Astrocyte of the hippocampus (primary cell): ENCODE data around the gene AIF1.
"Not testable (repeated sequence)": the region's sequence is repeated elsewhere in the genome, so short reads cannot be mapped to it uniquely, and the experiment has no call there.

Experiments used
- DNase-seq: peaks from one replicate; pipeline ENCODE4 v3.0.0; 2011; ENCODE audit warnings: low read depth, low spot score

Gene AIF1

DNA sequence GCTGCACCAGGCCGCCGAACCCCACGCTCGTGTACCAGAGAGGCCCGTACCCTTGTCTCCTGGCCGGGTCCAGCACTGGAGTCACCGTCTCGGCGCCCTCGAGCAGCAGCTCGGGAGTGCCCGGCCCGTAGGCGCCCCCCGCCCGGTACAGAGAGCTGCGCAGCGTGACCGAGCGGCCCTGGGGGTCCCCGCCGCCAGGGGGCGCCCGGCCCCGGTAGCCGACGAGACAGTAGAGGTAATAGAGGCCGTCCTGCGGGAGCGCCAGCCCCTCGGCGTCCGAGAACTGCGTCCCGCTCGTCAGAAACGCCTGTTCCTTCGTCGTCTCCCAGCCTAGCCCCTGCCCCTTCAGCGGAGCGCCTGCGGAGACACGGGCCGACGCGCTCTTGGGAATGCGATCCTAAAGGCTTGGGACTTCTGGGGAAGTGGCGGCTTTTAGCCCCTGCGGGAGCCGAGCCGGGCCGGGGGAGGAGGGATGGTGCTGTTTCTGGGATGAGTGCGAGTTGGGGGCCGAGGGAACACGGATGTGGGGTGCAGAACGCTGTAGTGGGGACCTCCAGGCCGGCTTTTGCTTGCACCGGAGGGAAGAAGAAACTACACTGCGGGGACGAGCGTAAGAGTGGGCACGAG, 34.1 kb upstream of the AIF1 start:
- DNase-seq: peak; percentile 94

DNA sequence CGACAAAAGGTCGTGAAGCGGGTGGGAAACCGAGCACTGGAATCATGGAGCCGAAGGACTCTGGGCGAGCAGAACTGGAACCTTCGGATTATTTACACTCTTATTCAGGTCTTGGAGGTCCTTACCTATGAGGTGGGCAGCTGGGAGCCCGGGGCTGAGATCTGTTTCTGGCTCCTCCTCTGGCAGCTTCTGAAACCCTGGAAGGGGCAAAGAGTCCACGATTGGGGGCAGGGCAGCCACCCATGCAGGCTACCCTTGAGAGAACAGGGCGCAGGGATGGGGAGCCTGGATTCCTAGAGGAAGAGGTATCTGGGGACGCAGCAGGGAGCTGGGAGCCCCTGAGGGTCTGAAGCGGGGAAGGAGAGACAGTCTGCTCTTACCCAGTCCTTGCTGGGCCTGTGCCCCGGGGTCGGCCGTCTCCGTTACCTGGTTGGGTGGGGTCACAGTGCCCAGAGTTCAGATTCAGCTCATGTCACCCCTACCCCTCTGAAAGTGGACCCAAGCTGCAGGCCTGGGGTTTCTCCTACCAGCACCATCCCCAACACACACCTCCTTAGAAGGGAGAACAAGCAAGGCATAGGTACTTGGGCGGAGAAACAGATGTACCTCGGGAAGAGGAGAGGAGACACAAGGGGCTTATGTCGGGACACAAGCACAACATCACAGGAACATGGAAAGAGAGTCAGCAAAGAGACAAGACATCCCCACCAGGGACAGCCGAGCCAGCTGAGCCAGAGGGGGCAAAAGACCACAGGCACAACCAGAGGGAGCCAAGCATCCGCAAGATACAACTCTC, 33.4 kb upstream of the AIF1 start:
- no peak for DNase-seq

DNA sequence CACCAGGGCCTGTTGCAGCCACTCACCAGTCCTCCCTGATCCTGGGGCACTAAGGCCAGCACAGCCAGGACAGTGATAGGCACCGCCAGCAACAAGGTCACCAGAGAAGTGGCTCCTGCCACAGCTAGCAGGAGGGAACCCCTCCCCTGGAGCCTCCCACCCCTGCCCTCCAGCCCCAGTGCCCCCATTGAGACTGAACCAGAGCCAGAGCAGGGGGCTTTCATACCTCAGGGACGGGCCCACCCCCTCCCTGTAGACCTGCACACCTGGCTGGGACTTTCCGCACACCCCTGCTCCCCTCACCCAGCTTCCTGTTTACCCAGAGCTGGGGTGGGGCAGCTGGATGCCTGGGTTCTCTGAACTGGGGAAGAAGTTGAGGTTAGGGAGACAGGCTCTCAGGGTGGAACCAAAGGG, 32.8 kb upstream of the AIF1 start, which contains the start of gene LTB:
TSS of gene LTB (minus strand) at position 195 of the 414 bp plus-strand sequence. CDS start at position 188, 7 bp downstream.
- DNase-seq: no peak

DNA sequence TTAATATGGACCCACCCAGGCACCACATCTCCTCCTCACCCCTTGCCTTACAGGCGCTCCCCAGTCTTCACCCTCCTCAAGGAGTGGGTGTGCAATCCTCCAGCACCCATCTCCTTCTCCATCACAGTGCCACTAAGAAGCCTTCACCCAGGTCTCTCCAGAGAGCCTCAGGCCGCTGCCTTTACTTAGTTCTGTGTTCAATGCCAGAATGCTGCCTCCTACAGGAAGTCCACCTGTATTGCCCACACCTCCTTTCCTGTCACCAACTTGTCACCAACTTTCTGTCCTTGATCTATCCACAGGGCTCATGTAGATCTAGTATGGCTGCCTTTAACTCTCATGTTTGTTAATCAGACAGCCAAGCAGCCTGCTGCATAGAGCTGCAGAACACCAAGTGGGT, 29.5 kb upstream of the AIF1 start:
- no peak for DNase-seq

DNA sequence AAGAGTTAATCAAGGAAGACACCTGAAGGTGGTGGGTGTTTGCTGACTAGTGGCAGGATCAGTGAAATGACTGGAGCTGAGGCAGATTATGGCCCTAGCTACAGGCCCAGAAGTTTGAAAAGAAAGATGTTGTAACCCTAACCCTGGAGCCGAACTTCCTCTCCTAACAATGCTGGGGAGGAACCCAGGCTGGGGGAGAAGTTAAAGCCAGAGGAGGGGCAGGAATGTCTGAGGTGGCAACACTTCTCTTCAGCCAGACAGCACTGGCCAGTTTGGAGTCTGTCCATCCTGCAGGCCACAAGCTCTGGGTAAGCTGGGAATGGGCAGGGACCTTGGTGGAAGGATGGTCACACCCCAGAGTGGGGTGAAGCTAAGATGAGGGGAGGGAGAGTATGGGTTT, 29.0 kb upstream of the AIF1 start, which contains the start of gene LST1:
TSS of gene LST1 (plus strand) at position 270 of the 400 bp plus-strand sequence. CDS start 1,023 bp downstream, outside the sequence.
- no peak for DNase-seq

DNA sequence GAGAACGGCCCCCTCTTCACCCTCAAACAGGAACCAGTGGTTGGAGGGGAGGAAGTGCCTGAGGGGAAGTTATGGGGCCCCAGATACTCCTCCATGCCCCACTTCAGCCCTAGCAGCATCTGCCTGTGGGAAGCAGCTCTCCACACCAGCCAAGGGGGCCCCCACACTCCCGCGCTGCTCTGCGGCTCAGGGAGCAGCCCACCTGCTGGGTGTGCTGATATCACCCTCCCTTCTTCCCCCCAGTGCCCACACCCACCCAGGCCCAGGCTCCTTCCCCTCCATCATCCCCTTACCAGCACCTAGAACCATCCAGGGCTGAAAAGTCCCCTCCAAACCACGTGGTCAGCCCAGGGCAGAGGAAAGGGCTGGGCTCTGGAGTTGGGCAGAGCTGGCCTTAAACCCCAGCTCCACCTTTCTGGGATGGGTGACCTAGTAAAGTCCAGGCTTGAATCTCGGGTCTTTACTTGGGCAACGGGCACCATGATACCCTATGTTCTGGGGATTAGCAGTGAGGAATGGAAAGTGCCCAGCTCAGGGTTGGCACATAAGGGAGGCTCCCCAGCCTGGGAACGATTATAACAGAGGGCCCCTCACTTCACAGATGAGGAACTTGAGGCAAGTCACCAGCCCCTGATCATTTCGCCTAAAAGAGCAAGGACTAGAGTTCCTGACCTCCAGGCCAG, 28.3 kb upstream of the AIF1 start:
- DNase-seq: no peak

DNA sequence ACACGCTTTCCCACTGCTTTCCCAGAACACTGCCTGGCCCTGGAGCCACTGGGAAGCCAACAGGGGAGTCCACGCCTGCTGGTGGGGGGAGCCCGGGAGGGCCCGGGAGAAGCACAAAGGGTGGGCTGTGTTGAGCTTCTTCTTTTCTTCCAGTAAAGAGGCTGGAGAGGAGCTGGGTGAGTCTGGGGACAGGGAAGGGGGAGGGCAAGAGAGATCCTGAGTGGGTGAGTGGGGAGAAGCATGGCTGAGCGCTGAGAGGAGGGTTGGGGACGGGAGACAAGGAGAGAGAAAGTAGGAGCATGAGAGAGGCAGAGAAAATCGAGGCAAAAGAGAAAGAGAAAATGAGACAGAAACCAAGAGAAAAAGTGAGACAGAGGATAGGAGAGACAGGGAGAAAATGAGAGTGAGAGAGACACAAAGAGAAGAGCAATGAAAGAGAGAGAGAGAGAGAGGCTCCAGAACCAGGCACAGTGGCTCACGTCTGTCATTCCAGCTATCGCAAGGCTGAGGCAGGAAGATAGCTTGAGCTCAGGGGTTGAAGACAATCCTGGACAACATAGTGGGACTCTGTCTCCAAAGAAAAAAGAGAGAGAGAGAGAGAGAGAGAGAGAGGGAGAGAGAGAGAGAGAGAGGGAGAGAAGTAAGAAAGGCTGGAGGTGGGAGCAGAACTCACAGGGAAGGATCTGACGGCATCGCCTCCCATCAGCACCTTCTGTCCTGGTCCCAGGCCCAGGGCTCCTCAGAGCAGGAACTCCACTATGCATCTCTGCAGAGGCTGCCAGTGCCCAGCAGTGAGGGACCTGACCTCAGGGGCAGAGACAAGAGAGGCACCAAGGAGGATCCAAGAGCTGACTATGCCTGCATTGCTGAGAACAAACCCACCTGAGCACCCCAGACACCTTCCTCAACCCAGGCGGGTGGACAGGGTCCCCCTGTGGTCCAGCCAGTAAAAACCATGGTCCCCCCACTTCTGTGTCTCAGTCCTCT, 26.9 kb upstream of the AIF1 start:
- DNase-seq: no peak

DNA sequence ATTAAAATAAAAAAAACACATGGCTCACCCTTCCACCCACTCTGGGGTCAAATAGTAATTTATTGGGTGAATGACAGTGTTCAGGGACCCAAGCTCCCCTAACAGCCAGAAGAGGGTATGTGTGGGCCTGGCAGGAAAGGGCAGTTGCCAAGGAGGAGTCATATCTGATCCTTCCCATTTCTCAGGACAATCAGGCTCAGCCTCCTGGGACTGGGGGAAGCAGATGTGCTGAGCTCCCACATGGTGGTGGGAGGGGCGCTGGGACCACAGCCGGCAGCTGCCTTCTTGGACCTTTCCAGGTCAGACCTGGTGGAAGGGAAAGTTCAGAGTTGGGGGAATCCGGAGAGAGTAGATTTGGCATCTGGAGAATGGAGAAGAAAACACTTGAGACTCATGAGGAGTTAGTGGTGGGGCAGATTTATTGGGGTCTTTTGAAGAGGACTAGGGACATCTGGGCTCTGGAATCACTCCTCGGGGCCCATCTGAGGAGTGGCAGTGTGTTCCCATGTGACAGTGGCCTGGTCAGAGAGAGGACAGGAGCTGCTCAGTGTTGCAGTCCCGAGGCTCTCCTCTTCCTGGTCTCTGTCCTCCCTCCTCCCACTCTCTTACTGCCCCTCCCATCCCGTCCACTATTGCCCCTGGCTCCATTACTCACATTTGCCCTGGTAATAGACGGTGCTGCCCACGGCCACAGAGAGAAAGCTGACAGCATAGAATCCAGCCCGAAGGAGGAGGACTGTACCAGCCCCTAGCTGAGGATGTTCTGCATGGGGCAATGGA, 26.0 kb upstream of the AIF1 start:
- no peak for DNase-seq

DNA sequence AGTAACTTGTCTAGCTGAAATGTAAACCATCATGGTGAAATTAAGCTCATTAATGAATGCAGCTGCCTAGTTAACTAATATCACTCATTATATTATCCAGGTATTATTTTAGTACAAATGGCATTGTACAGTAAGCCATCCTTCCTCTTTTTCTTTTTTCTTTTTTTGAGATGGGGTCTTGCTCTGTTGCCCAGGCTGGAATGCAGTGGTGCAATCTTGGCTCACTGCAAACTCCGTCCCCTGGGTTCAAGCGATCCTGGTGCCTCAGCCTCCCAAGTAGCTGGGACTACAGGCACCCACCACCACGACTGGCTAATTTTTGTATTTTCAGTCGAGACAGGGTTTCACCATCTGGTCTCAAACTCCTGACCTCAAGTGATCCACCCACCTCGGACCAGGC, 24.3 kb upstream of the AIF1 start:
- DNase-seq: not testable (repeated sequence)

DNA sequence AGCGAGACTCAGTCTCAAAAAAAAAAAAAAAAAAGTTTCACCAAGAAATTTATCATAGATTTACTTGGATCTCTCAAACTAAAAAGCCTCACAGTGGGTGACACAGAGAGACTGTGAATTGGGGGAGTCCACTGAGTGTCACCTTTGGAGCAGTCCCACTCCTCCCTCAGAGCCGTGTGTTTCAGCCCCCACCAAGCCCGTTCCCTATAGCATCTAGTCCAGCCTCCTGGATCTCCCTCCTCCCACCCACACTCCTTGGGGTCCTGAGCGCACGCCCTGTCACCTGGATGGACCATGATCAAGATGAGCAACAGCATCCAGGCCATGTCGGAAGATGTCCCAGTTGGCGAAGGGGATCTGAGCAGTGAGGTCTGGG, 22.6 kb upstream of the AIF1 start:
- DNase-seq: no peak

DNA sequence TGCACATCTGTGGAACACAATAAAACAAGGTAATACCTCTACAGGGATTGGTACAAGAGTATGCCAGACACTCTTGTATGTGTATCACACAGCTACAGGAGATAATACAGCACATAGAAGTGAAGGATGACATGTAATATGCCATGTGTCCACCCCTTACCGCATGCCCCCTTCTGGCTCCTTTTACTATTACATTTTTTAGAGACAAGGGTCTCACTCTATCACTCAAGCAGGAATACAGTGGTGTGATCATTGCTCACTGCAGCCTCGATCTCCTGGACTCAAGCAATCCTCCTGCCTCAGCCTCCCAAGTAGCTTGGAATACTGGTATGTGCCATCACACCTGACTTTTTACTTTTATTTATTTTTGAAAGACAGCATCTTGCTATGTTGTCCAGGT, 18.0 kb upstream of the AIF1 start:
- DNase-seq: peak; percentile 27

DNA sequence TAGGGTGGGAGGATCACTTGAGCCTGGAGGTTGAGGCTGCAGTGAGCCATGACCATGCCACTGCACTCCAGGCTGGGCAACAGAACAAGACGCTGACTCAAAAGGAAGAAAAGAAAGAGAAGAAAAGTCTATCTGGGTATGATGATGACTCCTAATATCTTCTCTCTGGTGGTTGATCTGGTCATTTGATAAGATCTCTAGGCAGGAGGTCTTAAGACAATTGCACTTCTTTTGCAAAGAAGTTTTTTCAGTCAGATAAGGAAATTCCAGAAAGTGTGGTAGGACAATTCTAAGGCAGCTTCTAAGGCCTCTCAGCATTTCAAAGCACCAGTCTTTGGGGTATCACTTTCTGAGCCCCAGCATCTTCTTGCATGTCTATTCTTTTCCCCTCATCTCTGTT, 7.7 kb upstream of the AIF1 start:
- no peak for DNase-seq

DNA sequence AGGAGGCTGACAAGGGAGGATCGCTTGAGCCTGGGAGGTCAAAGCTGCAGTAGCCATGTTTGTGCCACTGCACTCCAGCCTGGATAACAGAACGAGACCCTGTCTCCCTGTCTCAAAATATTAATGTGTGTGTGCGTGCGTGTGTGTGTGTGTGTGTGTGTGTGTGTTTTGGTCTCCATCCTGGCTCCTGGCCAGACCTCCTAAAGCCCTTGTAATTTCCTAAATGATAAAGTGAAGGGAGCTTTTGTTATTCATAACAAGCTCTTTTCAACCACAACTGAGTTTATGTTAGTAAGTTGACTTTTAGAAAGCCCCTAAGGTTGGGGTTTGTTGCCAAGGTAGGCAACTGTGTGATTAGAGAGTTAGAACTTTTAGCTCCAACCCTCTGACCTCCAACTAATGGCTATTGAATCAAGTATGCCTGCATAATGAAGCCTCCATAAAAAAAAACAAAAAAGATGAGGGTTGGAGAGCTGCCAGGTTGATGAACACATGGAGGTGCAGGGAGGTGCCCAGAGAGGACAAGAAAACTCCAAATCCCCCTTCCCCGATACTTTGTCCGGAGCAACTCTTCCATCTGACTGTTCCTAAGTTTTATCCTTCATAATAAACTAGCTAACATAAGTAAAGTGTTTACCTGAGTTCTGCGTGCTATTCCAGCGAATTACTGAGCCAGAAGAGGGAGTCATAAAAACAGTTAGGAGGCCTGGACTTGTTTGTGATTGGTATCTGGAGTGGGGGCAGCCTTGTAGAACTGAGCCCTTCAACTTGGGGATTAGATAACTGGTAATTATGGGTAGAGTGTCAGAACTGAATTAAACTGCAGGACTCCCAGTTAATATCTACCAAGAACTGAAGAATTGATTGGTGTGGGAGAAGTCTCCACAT, 5.3 kb upstream of the AIF1 start:
- no peak for DNase-seq

DNA sequence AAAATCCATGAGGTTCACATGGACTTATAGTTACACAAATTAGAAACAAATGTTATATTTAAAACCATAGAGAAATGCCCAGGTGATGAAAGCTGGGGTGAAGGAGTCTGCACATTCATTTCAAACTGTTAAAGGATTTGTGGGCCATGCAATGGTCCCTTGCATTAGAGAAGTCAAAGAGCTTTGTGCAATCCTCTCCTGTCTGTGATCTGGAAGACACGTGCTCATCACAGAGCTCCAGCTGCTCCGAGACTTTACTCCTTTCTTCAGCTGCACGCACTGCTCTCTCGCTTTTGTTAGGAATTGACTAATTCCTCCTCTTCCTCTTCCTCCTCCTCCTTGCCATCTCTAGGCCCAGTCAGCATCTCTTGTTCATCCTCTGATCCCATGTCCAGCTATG, 4.1 kb upstream of the AIF1 start:
- no peak for DNase-seq

DNA sequence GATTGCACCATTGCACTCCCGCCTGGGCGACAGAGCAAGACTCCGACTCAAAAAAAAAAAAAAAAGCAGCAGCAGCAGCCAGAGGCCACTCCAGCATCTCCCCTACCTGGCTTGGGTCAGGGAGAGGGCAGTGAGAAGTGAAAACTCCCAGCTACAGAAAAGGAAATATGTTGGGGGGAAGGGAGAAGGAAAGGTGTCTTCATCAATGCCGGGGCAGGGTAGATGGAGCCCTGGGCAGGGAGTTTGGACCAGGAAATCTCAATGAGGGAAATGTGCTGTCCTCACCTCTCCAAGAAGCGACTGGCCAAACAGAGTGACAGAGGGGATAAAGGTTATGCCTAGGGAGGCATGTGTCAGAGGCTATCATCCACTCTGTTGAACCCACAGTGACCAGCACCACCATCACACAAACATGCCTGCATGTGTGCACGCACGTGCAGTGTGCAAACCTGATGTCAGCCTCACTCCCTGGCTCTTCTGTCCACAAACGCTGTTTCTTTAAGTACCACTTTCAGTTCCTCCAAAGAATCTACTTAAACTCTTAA, 887 bp upstream of the AIF1 start:
- DNase-seq: no peak

DNA sequence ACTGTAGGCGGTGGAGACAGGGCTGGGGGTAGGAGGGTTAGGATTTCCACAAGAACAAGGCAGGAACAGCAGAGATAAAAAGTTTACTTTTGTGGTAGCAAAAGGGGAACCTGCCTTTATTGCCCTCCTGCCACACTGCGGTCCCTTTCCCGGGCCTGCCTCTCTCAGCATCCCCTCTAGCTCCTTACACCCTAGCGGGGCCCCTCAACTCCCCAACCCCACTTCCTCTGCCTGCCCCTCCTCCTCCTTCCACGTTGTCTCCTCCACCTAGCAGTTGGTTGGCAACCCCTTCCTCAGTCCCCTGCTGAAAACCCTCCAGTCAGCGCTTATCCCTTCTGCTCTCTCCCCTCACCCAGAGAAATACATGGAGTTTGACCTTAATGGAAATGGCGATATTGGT, 714 bp downstream of the AIF1 start:
- DNase-seq: no peak

DNA sequence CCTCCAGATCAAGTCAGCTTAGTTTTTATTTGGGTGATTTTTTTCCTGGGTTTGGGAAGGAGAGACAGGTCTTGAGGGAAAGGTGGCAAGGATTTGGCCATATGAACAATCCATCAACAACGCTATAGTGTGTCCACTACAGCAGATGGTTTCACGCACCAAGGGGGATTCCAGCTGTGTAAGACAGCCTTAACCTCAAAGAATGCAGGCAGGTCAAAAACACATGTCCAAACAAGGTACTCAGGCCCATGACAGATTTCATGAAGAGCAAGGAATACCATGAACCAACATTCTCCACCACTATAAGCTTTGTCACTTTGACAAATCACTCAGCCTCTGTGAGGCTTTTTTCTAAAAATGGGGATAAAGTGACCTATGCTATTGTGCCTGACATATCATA, 2.0 kb downstream of the AIF1 start:
- no peak for DNase-seq

DNA sequence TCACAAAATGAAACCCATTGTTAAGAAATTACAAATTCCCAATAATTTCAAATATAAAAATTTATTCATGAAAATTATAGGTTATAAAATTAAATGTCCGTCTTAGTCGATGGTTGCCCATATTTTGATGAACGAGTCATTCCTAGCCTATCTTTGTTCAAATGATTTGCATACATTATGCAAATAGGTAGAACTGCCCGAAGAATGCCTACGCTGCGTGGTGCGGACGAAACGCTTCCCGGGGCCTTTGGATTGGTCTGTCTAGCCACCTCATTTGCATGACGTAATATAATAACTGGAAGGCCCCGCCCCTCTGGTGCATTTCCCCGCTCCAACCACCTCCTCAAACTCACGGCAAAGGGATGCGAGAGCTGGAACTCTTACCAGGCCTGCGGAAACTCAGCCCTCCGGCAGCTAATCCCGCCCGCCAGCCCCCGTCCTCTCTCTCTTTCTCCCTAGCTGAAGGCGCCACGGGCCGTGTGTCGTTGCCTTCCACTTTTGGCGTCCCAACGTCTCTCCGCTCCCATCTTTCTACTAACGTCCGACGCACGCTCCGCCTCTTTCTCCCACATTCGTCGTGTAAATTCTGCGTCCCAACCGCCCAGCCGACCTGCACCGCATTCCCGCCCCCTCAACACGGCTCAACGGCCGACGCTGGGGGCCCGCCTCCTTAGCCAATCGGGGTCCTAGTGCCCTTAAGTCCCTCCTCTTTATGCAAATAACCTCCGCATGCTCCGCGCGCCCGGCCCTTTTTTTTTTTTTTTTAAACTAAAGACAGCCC, 5.0 kb downstream of the AIF1 start:
- DNase-seq: peak; percentile 99
